ENCODE measurements around the gene DYRK4. TPM values are rescaled to one million over a fixed set of nuclear protein-coding genes. Genes with fewer than 3 reads are reported as not detected.

DYRK4 gene
- total and polyA plus RNA-seq, 2 of the 4 experiments (the other 2 are of a cell fraction): 44.6 to 71.6 TPM

DNA sequence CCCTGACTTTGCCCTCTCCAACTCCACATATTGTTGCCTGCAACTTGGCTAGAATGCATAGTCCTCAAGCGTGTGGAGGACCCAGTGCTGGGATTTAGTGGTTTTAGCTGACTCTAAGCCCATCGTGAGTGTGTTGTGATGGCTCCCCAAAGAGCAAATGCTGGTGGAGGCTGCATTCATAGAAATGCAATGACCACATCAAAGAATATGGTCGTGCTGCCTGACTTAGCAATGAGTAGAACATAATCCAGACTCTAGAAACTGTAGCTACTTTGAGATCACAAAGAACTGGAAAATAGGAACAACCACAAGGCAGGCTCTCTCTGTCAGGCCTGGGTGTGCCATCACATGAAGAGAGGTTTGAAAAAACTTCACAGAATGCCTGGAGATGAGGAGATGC is 1.3 kb downstream of the DYRK4 start:
- peak overlapping the region; percentile 17 for H2AFZ ChIP-seq (replicated peaks; ENCODE audit: low read length, poor library complexity)
- no peak overlapping the region for H3K23ac ChIP-seq (ENCODE audit: low read depth, low read length)
- H4K91ac ChIP-seq (ENCODE audit: insufficient read depth, low read depth, low read length): no peak overlapping the region
- H3K79me1 ChIP-seq (ENCODE audit: low read depth in 1 of 2, low read length in 2 of 2): no peaks in the 10 kb centered on the region
- no peaks in the 10 kb centered on the region for H3K36me3 ChIP-seq (ENCODE audit: control insufficient read depth, insufficient read depth, low read length)
- H4K8ac ChIP-seq (ENCODE audit: low read depth in 2 of 2, low read length in 2 of 2): no peak overlapping the region
- no peak overlapping the region for H3K56ac ChIP-seq (ENCODE audit: extremely low read depth, insufficient read depth, low read length)
- in situ Hi-C loops (cut with MboI; ENCODE audit: low sequenced_read_pairs) (no loop called here), intact Hi-C loops (cut with micrococcal nuclease) (loop anchor here (2.0 kb wide), 1 partner anchor 41 kb away; no protein-coding TSS in a partner anchor), dilution Hi-C loops (cut with HindIII; ENCODE audit: low sequenced_read_pairs, unreplicated experiment) (no loop called here)
- no peak overlapping the region for H3K27ac ChIP-seq (ENCODE audit: insufficient read depth, low read length)
- ATAC-seq (ENCODE audit: low read depth): no peak
- no peak overlapping the region for H2BK20ac ChIP-seq (ENCODE audit: low read depth, low read length)
- H2BK15ac ChIP-seq (ENCODE audit: low read depth, low read length): no peak overlapping the region
- H2AK5ac ChIP-seq (ENCODE audit: low read depth, low read length): no peak overlapping the region
- no TSS peak for BruUV-seq (replicated peaks)
- H4K5ac ChIP-seq (ENCODE audit: low read depth, low read length): no peak overlapping the region
- no peak overlapping the region for H3K4me3 ChIP-seq (ENCODE audit: insufficient read depth, low read depth, low read length)
- H3K9me3 ChIP-seq (ENCODE audit: control insufficient read depth, insufficient read depth, low read length): no peaks in the 10 kb centered on the region
- H3K4ac ChIP-seq (ENCODE audit: low read depth, low read length): no peak overlapping the region
- no peak overlapping the region for H3K18ac ChIP-seq (ENCODE audit: low read depth, low read length)
- H3K9me1 ChIP-seq (ENCODE audit: insufficient read depth, low read length): no peaks in the 10 kb centered on the region
- no CpG with 5 or more reads among the region's 3 CpGs for WGBS, 2 experiments (ENCODE audit: extremely low coverage in 2 of 2, insufficient read length in 1 of 2)
- TF ChIP-seq CHD1 (IDR thresholded peaks at IDR 0.05; ENCODE audit: low read depth, low read length) (no peak), SMC3 (IDR thresholded peaks at IDR 0.05; ENCODE audit: low read depth, low read length) (no peak), FOS (IDR thresholded peaks at IDR 0.05; ENCODE audit: low read depth, low read length) (no peak), BHLHE40 (IDR thresholded peaks at IDR 0.05; ENCODE audit: low read depth, low read length) (no peak), CTCF (conservative IDR thresholded peaks at IDR 0.05; ENCODE audit: low read depth, low read length) (no peak)
- ChIA-PET POLR2A (ENCODE audit: unreplicated experiment) (no interaction called here), CTCF (interaction anchor here (1.2 kb wide), 1 partner anchor 27 kb away, joined by 3 read pairs; no protein-coding TSS in a partner anchor)
- no peak overlapping the region for H2AK9ac ChIP-seq (replicated peaks; ENCODE audit: low read depth, low read length, poor library complexity)
- H4K20me1 ChIP-seq (ENCODE audit: insufficient read depth, low read length): no peaks in the 10 kb centered on the region
- no peak overlapping the region for H3K9ac ChIP-seq (ENCODE audit: low read depth, low read length)
- DNase-seq: no peak
- no peak overlapping the region for H2BK120ac ChIP-seq (ENCODE audit: low read depth, low read length)
- no peak overlapping the region for H3K14ac ChIP-seq (replicated peaks; ENCODE audit: low read depth, low read length)
- H3K27me3 ChIP-seq (ENCODE audit: control insufficient read depth, insufficient read depth, low read length): no peaks in the 10 kb centered on the region
- H3K4me1 ChIP-seq (ENCODE audit: control insufficient read depth, insufficient read depth, low read length): no peaks in the 10 kb centered on the region
- no peak overlapping the region for H3K4me2 ChIP-seq (ENCODE audit: low read depth, low read length)
- no peak overlapping the region for H2BK5ac ChIP-seq (ENCODE audit: low read depth, low read length, poor library complexity, severe bottlenecking)

Measured in IMR-90 (cell line).